PC-9 (cell line): ENCODE data around the gene NSMCE4A. TPM values are rescaled to one million over a fixed set of nuclear protein-coding genes. Genes with fewer than 3 reads are reported as not detected.

Source experiments
- BruUV-seq: library from RNA; stranded (reverse); fragments of 400-500 nt; replicated peaks from 2 replicates; lab custom pipeline; 2021; lab: Mats Ljungman, UMichigan
- CTCF ChIA-PET: fragments of 300-600 bp; sonication (Branson Sonifier 250); formaldehyde crosslinking; loops from one replicate; lab custom pipeline; 2022; ENCODE audit warnings: antibody characterized with exemption; lab: Charles Lee
- POLR2A ChIA-PET: fragments of 300-600 bp; sonication (Branson Sonifier 250); formaldehyde crosslinking; loops from one replicate; lab custom pipeline; 2022; ENCODE audit warnings: antibody characterized with exemption; ENCODE audit not compliant: unreplicated experiment; lab: Charles Lee
- DNase-seq, 2 experiments: peaks; one replicate each; pipeline versions ENCODE4 v3.0.0 to v3.0.0-alpha.2; 2015 to 2022; ENCODE audit warnings: mixed read lengths in 1 of 2
- H2AFZ ChIP-seq: fragments of 200-600 bp; sonication (generic); 2 replicates; pipeline ENCODE4 v1.8.1; 2017; ENCODE audit warnings: antibody characterized with exemption
- H3F3A ChIP-seq: fragments of 200-600 bp; sonication (generic); 2 replicates; pipeline ENCODE4 v1.8.1; 2017; ENCODE audit warnings: antibody characterized with exemption, mild to moderate bottlenecking, low read depth; ENCODE audit not compliant: insufficient read depth
- H3K27ac ChIP-seq: fragments of 200-600 bp; sonication (generic); 2 replicates; pipeline ENCODE4 v1.6.1; 2016; ENCODE audit warnings: mixed run types
- H3K27me3 ChIP-seq: fragments of 200-600 bp; sonication (generic); 2 replicates; pipeline ENCODE4 v1.6.1; 2016; ENCODE audit warnings: low read depth, mixed run types; ENCODE audit not compliant: insufficient read depth
- H3K36me3 ChIP-seq: fragments of 200-600 bp; sonication (generic); 2 replicates; pipeline ENCODE4 v1.6.1; 2016; ENCODE audit warnings: low read depth, mixed run types
- H3K4me1 ChIP-seq: fragments of 200-600 bp; sonication (generic); replicated peaks from 2 replicates; pipeline ENCODE4 v1.6.1; 2016; ENCODE audit warnings: mixed run types; ENCODE audit not compliant: insufficient read depth
- H3K4me2 ChIP-seq: fragments of 200-600 bp; sonication (generic); 2 replicates; pipeline ENCODE4 v1.6.1; 2017; ENCODE audit warnings: mixed run types
- H3K4me3 ChIP-seq: fragments of 200-600 bp; sonication (generic); 2 replicates; pipeline ENCODE4 v1.6.1; 2016; ENCODE audit warnings: mixed run types
- H3K79me2 ChIP-seq: fragments of 200-600 bp; sonication (generic); 2 replicates; pipeline ENCODE4 v1.6.1; 2017; ENCODE audit warnings: low read depth, mixed run types
- H3K9me2 ChIP-seq: fragments of 200-600 bp; sonication (generic); 2 replicates; pipeline ENCODE4 v1.8.1; 2017; ENCODE audit warnings: mild to moderate bottlenecking; ENCODE audit not compliant: insufficient read depth
- H3K9me3 ChIP-seq: fragments of 200-600 bp; sonication (generic); 2 replicates; pipeline ENCODE4 v1.8.1; 2016; ENCODE audit warnings: low read depth; ENCODE audit not compliant: insufficient read depth
- H4K20me1 ChIP-seq: fragments of 200-600 bp; sonication (generic); 2 replicates; pipeline ENCODE4 v1.8.1; 2017; ENCODE audit not compliant: insufficient read depth
- CTCF ChIP-seq: fragments of 200-600 bp; sonication (generic); conservative IDR thresholded peaks from 2 replicates; pipeline ENCODE4 v1.6.1; 2017; ENCODE audit warnings: mixed run types, antibody characterized with exemption, mild to moderate bottlenecking, moderate library complexity
- EZH2 ChIP-seq: fragments of 200-600 bp; sonication (generic); IDR thresholded peaks from 2 replicates; pipeline ENCODE4 v1.8.0; 2017; ENCODE audit warnings: antibody characterized with exemption, low read depth
- intact Hi-C: fragments of 100-400 bp; cut with micrococcal nuclease; formaldehyde crosslinking; loops from one replicate; pipeline ENCODE4 v1.10.0; 2022; ENCODE audit not compliant: unreplicated experiment
- total RNA-seq: library from RNA; stranded (reverse); gene quantifications from 2 replicates; pipeline ENCODE4 v1.2.3, GENCODE V29; 2021

NSMCE4A gene
- total RNA-seq, 1 experiment from 2014 or later: 26.8 TPM

GRCh38 chr10:121965996-121966395, 9.0 kb downstream of the NSMCE4A start:
- ChIA-PET CTCF (no interaction called here), POLR2A (no interaction called here)

DNA sequence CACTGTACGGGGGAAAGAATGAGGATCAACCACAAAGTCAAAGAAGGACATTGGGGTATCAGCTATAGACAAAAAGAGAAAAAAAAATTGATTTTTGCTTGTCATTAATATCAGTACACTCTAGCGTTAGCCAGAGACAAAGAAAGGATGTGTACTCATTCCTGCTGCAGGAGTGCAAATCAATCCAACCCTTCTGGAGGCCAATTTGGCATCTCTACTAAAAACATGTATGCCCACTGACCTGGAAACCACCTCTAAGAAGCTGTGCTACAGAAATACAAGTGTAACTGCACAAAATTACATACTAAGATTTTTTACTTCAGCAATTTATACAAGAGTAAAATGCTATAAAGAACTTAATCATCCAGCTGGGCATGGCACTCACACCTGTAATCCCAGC, 13.6 kb downstream of the NSMCE4A start:
- no peak overlapping the region for H3K4me3 ChIP-seq
- H2AFZ ChIP-seq: no peak overlapping the region
- ChIA-PET POLR2A (no interaction called here), CTCF (no interaction called here)
- H4K20me1 ChIP-seq: no peaks in the 10 kb centered on the region
- no peak for TF ChIP-seq EZH2
- no peak for TF ChIP-seq CTCF
- no peaks in the 10 kb centered on the region for H3K79me2 ChIP-seq
- H3K9me2 ChIP-seq: no peaks in the 10 kb centered on the region
- no peaks in the 10 kb centered on the region for H3K27me3 ChIP-seq
- H3K27ac ChIP-seq: no peak overlapping the region
- intact Hi-C loops: no loop called here
- H3K4me2 ChIP-seq: no peak overlapping the region
- H3K9me3 ChIP-seq: no peaks in the 10 kb centered on the region
- no peaks in the 10 kb centered on the region for H3K4me1 ChIP-seq
- BruUV-seq: no TSS peak
- DNase-seq: no peak
- H3F3A ChIP-seq: no peaks in the 10 kb centered on the region
- H3K36me3 ChIP-seq: no peaks in the 10 kb centered on the region

More at GRCh38 chr10:121965996-121966395, 9.0 kb downstream of the NSMCE4A start:
- Histone ChIP-seq H3K27ac (no peak overlapping the region), H3K9me2 (no peaks in the 10 kb centered on the region), H3K36me3 (no peaks in the 10 kb centered on the region), H3K9me3 (no peaks in the 10 kb centered on the region), H3F3A (no peaks in the 10 kb centered on the region), H3K27me3 (no peaks in the 10 kb centered on the region), H2AFZ (no peak overlapping the region), H4K20me1 (no peaks in the 10 kb centered on the region), H3K4me3 (no peak overlapping the region), H3K4me2 (no peak overlapping the region), H3K79me2 (no peaks in the 10 kb centered on the region), H3K4me1 (no peaks in the 10 kb centered on the region)
- DNase-seq: no peak
- TF ChIP-seq CTCF (no peak), EZH2 (no peak)
- no TSS peak for BruUV-seq
- intact Hi-C loops: no loop called here

DNA sequence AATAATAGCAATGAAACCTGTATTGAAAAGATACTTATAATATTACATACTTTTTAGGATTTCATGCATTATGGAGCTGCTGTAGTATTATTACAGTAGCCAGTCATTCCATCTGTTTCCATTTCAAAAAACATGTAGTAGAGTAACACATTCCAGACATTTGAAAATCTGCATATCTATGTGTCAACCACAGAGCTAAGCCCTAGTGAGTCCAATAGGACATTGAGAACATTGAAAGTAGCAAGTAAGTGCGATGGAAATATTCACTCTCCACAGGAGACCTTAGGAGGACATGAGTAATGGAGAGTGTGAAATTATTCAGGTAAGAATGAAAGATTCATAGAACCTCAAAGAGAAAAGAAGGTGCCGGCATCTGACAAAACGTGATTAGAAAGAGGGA, 15.3 kb downstream of the NSMCE4A start:
- no peaks in the 10 kb centered on the region for H3K9me2 ChIP-seq
- TF ChIP-seq CTCF: no peak
- TF ChIP-seq EZH2: no peak
- CTCF ChIA-PET: no interaction called here

More for the DNA sequence above, 15.3 kb downstream of the NSMCE4A start:
- intact Hi-C loops: no loop called here
- Histone ChIP-seq H3K79me2 (no peaks in the 10 kb centered on the region), H3K4me3 (no peak overlapping the region), H3K9me3 (no peaks in the 10 kb centered on the region), H3K4me1 (no peaks in the 10 kb centered on the region), H3K4me2 (no peak overlapping the region), H3K27me3 (no peaks in the 10 kb centered on the region), H3F3A (no peaks in the 10 kb centered on the region), H4K20me1 (no peaks in the 10 kb centered on the region), H3K27ac (no peak overlapping the region), H3K36me3 (no peaks in the 10 kb centered on the region), H2AFZ (no peak overlapping the region)
- no TSS peak for BruUV-seq
- no peak for DNase-seq
- POLR2A ChIA-PET: no interaction called here
